ENCODE data around the gene FOXQ1. TPM values are rescaled to one million over a fixed set of nuclear protein-coding genes. Genes with fewer than 3 reads are reported as not detected.

The FOXQ1 gene
- total and polyA plus RNA-seq, 2 of the 13 experiments (the other 11 are each of a cell fraction or from before 2014, with no cell fraction given) = 35.2 to 39.8 TPM

DNA sequence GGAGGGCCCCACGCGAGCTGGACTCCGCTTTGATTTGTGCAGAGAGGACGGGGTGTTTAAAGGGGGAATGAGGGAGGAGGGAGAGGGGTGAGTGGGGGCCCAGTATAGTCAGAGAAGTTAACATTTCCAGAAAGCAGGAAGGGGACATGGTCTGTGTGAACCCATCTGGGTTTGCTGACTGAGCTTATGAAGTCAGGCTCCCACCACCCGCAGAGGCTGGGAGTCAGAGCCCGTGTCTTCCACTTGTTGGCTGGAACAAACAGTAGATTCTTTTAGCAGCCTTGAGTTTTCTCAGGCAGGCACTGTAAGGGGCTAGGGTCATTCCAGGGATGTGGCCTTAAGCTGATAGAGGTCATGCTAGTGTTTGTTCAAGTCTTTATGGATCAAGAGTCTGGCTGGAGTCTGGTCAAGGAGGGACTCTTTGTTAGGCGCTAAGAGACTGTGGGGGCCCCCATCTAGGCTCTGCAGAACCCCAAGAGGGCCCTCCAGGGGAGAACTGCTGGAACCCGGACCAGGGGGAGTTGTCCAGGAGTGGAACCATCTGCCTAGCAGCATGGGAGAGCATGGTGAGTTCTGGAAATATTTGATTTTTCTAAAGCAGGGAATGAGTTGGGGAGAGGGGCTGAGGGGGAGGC, 31.1 kb upstream of the FOXQ1 start (continued):
- no peak for TF ChIP-seq ZNF496 (CRISPR knock-in tag; IDR thresholded peaks at IDR 0.05; ENCODE audit: insufficient replicate concordance)
- no peak for TF ChIP-seq ZNF280D (CRISPR knock-in tag; IDR thresholded peaks at IDR 0.05)
- TF ChIP-seq FOXP1 (IDR thresholded peaks at IDR 0.05) = no peak
- TF ChIP-seq FOXP1 (CRISPR knock-in tag; IDR thresholded peaks at IDR 0.05) = no peak
- TF ChIP-seq, protein P1, sequence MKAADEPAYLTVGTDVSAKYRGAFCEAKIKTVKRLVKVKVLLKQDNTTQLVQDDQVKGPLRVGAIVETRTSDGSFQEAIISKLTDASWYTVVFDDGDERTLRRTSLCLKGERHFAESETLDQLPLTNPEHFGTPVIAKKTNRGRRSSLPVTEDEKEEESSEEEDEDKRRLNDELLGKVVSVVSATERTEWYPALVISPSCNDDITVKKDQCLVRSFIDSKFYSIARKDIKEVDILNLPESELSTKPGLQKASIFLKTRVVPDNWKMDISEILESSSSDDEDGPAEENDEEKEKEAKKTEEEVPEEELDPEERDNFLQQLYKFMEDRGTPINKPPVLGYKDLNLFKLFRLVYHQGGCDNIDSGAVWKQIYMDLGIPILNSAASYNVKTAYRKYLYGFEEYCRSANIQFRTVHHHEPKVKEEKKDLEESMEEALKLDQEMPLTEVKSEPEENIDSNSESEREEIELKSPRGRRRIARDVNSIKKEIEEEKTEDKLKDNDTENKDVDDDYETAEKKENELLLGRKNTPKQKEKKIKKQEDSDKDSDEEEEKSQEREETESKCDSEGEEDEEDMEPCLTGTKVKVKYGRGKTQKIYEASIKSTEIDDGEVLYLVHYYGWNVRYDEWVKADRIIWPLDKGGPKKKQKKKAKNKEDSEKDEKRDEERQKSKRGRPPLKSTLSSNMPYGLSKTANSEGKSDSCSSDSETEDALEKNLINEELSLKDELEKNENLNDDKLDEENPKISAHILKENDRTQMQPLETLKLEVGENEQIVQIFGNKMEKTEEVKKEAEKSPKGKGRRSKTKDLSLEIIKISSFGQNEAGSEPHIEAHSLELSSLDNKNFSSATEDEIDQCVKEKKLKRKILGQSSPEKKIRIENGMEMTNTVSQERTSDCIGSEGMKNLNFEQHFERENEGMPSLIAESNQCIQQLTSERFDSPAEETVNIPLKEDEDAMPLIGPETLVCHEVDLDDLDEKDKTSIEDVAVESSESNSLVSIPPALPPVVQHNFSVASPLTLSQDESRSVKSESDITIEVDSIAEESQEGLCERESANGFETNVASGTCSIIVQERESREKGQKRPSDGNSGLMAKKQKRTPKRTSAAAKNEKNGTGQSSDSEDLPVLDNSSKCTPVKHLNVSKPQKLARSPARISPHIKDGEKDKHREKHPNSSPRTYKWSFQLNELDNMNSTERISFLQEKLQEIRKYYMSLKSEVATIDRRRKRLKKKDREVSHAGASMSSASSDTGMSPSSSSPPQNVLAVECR (CRISPR knock-in tag; IDR thresholded peaks at IDR 0.05; ENCODE audit: borderline replicate concordance) = peak; percentile 36; the same call in 1 of the 2 replicates
- TF ChIP-seq, protein P2, sequence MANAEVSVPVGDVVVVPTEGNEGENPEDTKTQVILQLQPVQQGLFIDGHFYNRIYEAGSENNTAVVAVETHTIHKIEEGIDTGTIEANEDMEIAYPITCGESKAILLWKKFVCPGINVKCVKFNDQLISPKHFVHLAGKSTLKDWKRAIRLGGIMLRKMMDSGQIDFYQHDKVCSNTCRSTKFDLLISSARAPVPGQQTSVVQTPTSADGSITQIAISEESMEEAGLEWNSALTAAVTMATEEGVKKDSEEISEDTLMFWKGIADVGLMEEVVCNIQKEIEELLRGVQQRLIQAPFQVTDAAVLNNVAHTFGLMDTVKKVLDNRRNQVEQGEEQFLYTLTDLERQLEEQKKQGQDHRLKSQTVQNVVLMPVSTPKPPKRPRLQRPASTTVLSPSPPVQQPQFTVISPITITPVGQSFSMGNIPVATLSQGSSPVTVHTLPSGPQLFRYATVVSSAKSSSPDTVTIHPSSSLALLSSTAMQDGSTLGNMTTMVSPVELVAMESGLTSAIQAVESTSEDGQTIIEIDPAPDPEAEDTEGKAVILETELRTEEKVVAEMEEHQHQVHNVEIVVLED (CRISPR knock-in tag; IDR thresholded peaks at IDR 0.05; ENCODE audit: borderline replicate concordance) = no peak
- 0 out of 2 replicates have a peak, but pooled peaks have one; percentile 12 for TF ChIP-seq ZMYM4 (CRISPR knock-in tag; IDR thresholded peaks at IDR 0.05)
- peak; percentile 56 for TF ChIP-seq HNRNPK (IDR thresholded peaks at IDR 0.05; ENCODE audit: low read depth, low read length, poor library complexity, severe bottlenecking)
